Right lobe of liver (tissue), 6 donors: ENCODE measurements around the gene KLK3. TPM values are rescaled to one million over a fixed set of nuclear protein-coding genes. Genes with fewer than 3 reads are reported as not detected.

ENCODE experiments used
- ATAC-seq, 4 donors: fragments of 200-7000 bp; cut with Tn5 transposase; one replicate each; pipeline ENCODE4 v1.9.1; 2020; ENCODE audit warnings: mild to moderate bottlenecking in 4 of 4, moderate library complexity in 4 of 4
- DNase-seq, 3 donors: peaks; one replicate each; pipeline ENCODE4 v3.0.0-alpha.2; 2020
- H3K27ac ChIP-seq, 3 donors: fragments of 200-600 bp; one replicate each; pipeline ENCODE4 v1.8.0; 2022
- H3K27me3 ChIP-seq, 2 donors: fragments of 200-600 bp; one replicate each; pipeline ENCODE4 v1.8.0; 2022
- H3K36me3 ChIP-seq, 4 donors: fragments of 200-600 bp; sonication (generic) in 1 of 4; one replicate each; pipeline versions ENCODE4 v1.5.1 to v1.8.0; 2017 to 2022; ENCODE audit warnings: control low read depth in 1 of 4
- H3K4me1 ChIP-seq, 4 donors: fragments of 200-600 bp; sonication (generic) in 1 of 4; one replicate each; pipeline versions ENCODE4 v1.5.1 to v1.8.0; 2017 to 2022; ENCODE audit warnings: control low read depth in 1 of 4
- H3K4me3 ChIP-seq, 3 donors: fragments of 200-600 bp; one replicate each; pipeline ENCODE4 v1.8.0; 2022
- H3K9me3 ChIP-seq, 4 donors: fragments of 200-600 bp; sonication (generic) in 1 of 4; one replicate each; pipeline versions ENCODE4 v1.5.1 to v1.8.0; 2017 to 2022; ENCODE audit warnings: control low read depth in 1 of 4
- CTCF ChIP-seq, 4 donors: fragments of 200-600 bp in 3 of 4; fragments of 450-650 bp in 1 of 4; IDR thresholded peaks; one replicate each; pipeline versions ENCODE4 v1.5.1 to v1.8.0; 2016 to 2022; ENCODE audit warnings: antibody characterized with exemption in 4 of 4, mild to moderate bottlenecking in 2 of 4
- POLR2A ChIP-seq: fragments of 450-650 bp; IDR thresholded peaks from one replicate; pipeline ENCODE4 v1.6.1; 2017; ENCODE audit warnings: antibody characterized with exemption, mild to moderate bottlenecking
- WGBS: methylation state at CpG from one replicate; pipeline ENCODE4 v1.1.6; 2018; ENCODE audit warnings: low coverage, low lambda C conversion rate; ENCODE audit not compliant: insufficient coverage; ENCODE audit errors: missing lambda C conversion rate; 5-methylcytosine and 5-hydroxymethylcytosine counted together
- intact Hi-C, 2 donors: fragments of 100-400 bp; cut with DNase I; formaldehyde crosslinking; loops; one replicate each; pipeline versions ENCODE4 v1.11.2 to v1.14.1; 2022
- total RNA-seq, 6 experiments: library from RNA; depleted of rRNA in 2 of 6; stranded (reverse); fragments of >200 nt in 2 of 6; fragmentation: NEBNext Ultra II Directional in 3 of 6; extraction: Animal tissue kit (Norgen Biotek cat#: 25700) in 3 of 6; gene quantifications; one replicate each; pipeline versions ENCODE4 v1.1.0 to v1.2.4, GENCODE V29; 2016 to 2023
- donor health status: DM: no; HTN: yes; CAD: no.
- donor health status: DM: no; HTN: no; CAD: no.
- donor health status: DM: no; HTN: no; CAD: no.
- donor health status: DM: no; HTN: yes; CAD: no.
- donor health status: DM: no; HTN: yes; CAD: no.

KLK3 gene
- total RNA-seq, 6 experiments from 2014 or later = not detected

GRCh38 chr19:50815439-50815838 lies 39.3 kb upstream of the KLK3 start:
- no peak overlapping the region for H3K4me3 ChIP-seq
- peaks cover 0 to 2% of the 10 kb centered on the region in 2 donors for H3K27me3 ChIP-seq
- peaks cover 0 to 4% (median 0%) of the 10 kb centered on the region in 4 donors for H3K4me1 ChIP-seq
- no peaks in the 10 kb centered on the region for H3K9me3 ChIP-seq
- intact Hi-C loops = no loop called here
- no peak for TF ChIP-seq POLR2A
- TF ChIP-seq CTCF (IDR thresholded peaks at IDR 0.05) = no peak
- no peak for ATAC-seq
- no peak overlapping the region for H3K27ac ChIP-seq
- no peak for DNase-seq
- H3K36me3 ChIP-seq = no peaks in the 10 kb centered on the region
- WGBS = 86% methylated on average over 1 of the region's 1 CpG

DNA sequence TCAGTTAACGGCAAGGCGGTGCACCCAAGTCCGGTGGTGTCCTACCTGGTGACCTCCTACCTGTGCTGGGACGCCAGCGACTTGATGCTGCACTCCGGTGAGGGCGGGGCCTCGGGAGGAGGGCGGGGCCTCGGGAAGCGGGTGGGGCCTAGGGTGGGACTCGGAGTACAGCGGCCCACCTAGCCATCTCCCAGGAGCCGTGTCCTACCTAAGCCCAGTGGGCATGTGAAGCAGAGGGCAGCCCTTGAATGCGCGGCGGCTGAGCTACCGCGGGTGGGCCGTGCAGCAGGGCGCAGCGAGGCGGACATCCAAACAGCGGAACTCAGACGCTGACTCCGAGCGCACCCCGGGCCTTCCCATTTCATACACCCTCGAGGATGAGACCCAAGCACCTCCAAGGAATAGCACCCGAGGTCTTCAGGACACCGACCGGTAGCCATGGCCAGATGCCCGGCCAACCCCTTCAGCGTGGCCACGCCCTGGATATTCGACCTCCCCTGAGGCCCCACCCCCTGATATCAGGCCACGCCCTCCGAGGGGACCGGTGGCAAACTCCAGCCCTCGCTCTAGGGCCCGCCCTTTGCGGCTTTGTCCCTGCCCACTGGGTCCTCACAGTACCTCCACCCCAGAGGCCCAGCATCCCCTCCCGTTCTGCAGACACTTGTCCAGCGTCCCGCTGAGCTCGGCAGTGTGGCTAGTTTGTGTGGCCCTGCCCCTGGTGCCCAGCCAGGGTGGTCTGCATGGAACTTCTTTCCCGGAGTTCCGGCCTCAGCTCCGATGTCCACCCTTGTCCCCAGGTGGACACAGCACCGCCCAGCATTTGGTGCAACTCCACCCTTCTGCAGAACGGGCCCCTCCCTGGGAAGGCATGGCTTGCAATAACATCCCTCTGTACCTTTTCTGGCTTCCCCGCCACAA lies 36.5 kb upstream of the KLK3 start:
- H3K27me3 ChIP-seq = peaks cover 0 to 2% of the 10 kb centered on the region in 2 donors
- H3K4me3 ChIP-seq = no peak overlapping the region
- WGBS = 6% methylated on average over 14 of the region's 52 CpGs
- ATAC-seq (peak in 3 of 4 donors; percentile 17 to 35 (median 25)), DNase-seq (no peak)
- TF ChIP-seq POLR2A (no peak), CTCF (IDR thresholded peaks at IDR 0.05) (no peak)
- peaks cover 0 to 4% (median 0%) of the 10 kb centered on the region in 4 donors for H3K4me1 ChIP-seq
- H3K27ac ChIP-seq = no peak overlapping the region
- H3K36me3 ChIP-seq = no peaks in the 10 kb centered on the region
- intact Hi-C loops = no loop called here
- no peaks in the 10 kb centered on the region for H3K9me3 ChIP-seq

- TF ChIP-seq CTCF (IDR thresholded peaks at IDR 0.05) (no peak), POLR2A (no peak)
- DNase-seq = no peak
- intact Hi-C loops = no loop called here
- no peak for ATAC-seq
- 38% methylated on average over 4 of the region's 12 CpGs for WGBS
- Histone ChIP-seq H3K4me1 (peaks cover 0 to 4% (median 0%) of the 10 kb centered on the region in 4 donors), H3K9me3 (no peaks in the 10 kb centered on the region), H3K27me3 (peaks cover 0 to 2% of the 10 kb centered on the region in 2 donors), H3K27ac (no peak overlapping the region), H3K4me3 (no peak overlapping the region), H3K36me3 (no peaks in the 10 kb centered on the region)
Measured at GRCh38 chr19:50818859-50819472, 35.7 kb upstream of the KLK3 start.

GRCh38 chr19:50819636-50820035 lies 35.1 kb upstream of the KLK3 start:
- DNase-seq = no peak
- no peak overlapping the region for H3K4me3 ChIP-seq
- 15% methylated on average over 5 of the region's 8 CpGs for WGBS
- intact Hi-C loops = no loop called here
- H3K4me1 ChIP-seq = peaks cover 0 to 4% (median 0%) of the 10 kb centered on the region in 4 donors
- no peak for ATAC-seq
- H3K27me3 ChIP-seq = peaks cover 0 to 2% of the 10 kb centered on the region in 2 donors
- no peak for TF ChIP-seq CTCF (IDR thresholded peaks at IDR 0.05)
- no peak for TF ChIP-seq POLR2A
- no peak overlapping the region for H3K27ac ChIP-seq
- H3K36me3 ChIP-seq = no peaks in the 10 kb centered on the region
- no peaks in the 10 kb centered on the region for H3K9me3 ChIP-seq
